HK-2 (cell line): ENCODE measurements around the gene MON2.

ENCODE experiments used
- DNase-seq: peaks from one replicate; pipeline ENCODE4 v3.0.0-alpha.2; 2018; ENCODE audit not compliant: unreplicated experiment

The MON2 gene

GRCh38 chr12:62605981-62606380 lies 139.4 kb downstream of the MON2 start:
- no peak for DNase-seq

GRCh38 chr12:62606654-62607053 lies 140.0 kb downstream of the MON2 start:
- no peak for DNase-seq

- no peak for DNase-seq
Observed at GRCh38 chr12:62613081-62613480, 146.5 kb downstream of the MON2 start.

DNA sequence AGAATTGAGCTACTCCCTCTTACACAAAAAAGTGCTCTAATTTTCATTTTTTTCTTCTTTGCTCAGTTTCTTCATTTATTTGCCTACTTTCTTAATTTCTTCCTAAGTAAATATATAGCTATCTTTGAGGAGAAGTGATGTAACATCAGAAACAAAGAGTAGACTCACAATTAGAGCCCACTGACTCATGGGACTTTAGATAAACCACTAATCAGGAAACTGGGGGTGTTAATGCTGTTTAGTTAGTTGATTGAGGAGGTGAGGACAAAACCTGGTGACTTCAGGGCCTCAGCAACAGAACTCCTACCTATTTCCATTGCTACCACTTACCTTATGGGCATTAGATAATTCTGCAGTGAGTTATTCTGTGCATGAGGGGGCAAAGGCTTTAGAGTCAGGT lies 151.7 kb downstream of the MON2 start:
- DNase-seq, result no peak

DNA sequence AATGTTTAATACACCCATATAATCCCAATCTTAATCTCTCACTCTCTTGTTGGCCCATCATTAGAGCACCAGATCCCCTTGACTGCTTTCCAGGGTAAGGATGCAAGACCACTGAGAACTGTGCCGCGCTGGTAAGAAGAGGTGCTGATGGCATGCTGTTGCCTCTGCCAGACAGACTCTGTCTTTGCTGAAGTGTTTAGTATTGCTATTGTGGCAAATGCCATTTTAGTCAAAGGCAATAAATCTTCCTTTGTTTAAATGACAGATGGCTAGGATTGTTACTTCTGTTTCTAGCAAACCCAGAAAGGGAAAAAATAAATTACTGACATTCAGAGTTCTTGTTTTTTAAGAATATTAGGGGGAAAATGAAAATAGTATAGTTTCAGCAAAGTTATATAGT lies 152.3 kb downstream of the MON2 start:
- DNase-seq, result no peak

DNA sequence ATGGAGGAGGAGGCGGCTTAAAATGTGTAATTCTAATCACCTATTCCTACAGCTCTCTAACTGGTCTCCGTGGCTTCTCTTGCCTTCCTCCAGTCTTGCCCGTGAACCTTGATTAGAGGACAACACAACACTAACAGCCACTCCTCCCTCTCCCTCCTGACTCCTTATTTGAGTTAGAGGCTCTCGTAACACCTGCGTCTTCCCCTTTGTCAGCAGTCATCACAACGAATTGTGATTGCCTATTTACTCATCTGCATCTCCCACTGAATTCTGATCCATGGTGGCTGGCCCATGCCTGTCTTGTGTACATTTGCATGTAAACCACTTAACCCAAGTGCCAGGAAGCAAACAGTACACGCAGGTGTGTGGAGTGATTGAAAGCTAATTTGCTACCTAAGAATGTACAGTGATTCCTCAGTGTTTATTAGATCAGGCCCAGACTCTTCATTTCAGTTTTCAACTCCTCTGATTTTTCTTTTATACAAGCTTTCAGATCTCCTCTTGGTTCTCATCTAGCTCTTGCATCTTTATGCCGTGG lies 154.5 kb downstream of the MON2 start:
- no peak for DNase-seq

- no peak for DNase-seq
Observed at GRCh38 chr12:62622177-62622576, 155.6 kb downstream of the MON2 start.

DNA sequence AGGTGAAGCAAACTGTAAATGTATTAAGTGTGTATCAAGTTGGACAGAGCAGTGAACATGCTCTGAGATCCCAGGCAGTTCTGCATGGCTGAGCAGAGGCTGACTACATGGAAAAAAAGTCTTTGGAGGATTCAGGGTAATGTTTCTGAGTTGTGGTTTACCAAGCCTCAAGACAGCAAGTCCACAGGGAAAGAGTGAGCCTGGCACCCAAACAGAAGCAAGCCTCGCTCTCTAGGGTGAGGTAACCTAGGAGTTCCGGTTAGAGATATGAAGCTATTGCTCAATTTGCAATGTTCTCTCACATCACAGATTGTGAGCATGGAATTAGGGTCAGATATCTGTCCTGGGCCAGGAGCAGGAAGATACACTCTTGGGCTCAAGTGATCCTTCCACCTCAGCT lies 158.6 kb downstream of the MON2 start:
- DNase-seq, result peak; percentile 67

DNA sequence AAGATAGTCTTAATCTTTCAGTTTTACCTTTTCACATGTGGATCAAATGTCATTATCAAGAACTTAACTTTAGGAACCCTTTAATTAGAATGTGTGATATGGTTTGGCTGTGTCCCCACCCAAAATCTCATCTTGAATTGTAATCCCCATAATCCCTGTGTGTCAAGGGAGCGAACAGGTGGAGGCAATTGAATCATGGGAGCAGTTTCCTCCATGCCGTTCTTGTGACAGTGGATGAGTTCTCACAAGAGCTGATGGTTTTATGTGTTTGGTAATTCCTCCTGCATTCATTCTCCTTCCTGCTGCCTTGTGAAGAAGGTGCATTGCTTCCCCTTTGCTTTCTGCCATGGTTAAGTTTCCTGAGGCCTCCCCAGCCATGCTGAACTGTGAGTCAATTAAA lies 160.6 kb downstream of the MON2 start:
- no peak for DNase-seq

DNA sequence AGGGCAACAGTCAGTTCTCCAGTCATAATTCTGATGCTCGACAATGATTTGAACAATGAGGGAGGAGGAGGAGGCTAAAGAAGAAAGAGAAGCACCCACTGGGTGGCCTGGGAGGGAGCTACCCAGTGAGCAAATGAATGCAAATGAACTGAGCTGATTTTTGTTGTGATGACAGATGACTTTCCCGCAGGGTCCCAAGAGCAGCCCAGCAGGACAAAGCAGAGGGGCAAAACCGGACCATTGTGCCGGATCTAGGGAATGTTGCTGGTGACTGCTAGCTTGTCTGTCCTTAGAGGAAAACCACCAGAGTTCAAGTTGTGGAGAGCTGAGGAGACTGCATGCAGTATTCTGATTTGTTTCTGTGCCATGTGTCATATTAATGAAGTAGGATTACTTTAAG lies 162.8 kb downstream of the MON2 start:
- no peak for DNase-seq

GRCh38 chr12:62629971-62630739 lies 163.5 kb downstream of the MON2 start:
- no peak for DNase-seq

DNA sequence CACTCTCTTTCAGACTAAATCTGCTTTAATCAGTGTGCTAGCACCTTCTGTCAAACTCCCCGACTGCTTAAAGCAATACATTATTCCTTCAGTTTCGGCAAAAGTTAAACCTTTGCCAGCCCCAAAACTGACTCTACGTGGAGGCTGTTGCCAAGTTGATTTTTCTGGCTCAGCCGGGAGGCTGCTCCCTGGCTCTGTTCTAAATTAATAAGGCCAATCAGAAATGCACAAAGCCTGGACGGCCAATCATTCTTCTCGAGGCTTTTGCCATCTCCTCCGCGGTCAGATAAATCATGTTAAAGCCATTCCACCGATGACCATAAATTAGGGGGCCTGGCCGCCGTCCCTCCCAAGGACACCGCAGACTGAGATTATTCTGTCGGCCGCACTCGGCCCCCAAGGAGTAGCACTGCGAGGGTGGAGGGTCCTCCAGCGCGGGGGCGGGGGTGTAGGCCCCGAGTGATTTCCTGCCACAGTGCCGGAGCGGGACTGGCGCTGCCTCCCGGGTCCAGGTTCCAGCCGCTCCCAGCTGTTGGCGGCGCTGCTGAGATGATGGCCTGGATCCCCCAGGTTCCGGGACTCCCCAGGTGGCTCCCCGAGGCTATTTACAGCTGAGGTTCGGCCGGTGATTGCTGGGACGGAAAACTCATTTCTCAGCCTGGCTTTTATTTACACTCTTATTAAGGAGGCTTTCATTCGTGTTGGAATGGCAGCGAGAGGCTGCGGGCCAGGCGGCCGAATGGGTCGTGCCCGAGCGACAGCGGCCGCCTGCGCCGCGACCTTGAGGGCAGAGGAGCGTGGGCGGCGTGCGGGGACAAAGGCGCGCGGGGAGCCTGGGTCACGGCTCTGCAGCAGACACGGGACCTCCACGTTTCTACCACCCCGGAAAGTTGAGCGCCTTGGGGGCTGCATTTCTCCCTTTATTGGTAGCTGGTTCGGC lies 165.1 kb downstream of the MON2 start:
- DNase-seq, result peak; percentile 43

DNA sequence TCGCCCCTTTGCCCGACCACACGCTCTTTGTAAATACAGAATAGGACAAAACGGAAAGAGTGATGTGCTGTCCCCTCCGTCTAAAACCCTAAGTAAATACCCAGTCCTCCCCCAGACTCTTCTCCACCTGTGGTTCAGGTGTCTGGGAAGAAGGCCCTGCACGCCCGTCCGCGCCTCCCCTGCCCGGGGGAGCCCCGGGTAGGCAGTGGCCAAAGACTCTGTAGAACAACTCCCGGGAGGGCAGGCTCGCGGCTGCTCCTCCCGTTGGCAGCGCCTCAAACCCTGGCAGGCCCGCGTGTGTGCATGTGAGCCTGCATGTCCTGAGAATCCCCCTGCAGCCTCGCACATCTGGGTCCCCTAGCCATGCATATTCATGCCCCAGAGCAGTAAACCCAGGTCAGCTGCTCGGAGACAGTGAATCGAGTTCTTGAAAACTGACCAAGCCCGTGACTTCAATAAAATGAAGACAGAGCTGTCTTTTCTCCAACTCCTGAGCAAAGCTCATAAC lies 165.8 kb downstream of the MON2 start:
- DNase-seq, result peak; percentile 17

GRCh38 chr12:62635649-62636048 lies 169.0 kb downstream of the MON2 start:
- DNase-seq, result no peak

DNA sequence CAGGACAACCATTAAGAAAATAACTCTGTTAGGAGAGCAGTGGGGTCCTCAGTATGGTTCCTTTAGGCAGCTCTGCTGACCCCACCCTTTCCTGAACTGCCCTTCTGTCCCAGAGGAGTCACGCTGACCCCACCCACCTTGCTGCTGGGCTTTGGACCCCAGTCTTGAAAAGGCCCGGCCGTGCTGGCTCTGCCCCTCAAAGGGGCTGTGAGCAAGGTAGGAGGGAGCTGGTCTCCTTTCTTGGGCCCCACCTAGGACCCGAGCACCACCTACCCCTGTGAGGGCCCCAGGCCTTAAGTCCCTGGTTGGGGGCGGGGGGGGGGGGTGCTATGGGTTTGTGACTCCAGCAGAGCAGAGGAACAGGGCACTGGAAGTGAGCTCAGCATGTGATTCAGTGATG lies 171.1 kb downstream of the MON2 start:
- DNase-seq, result no peak

DNA sequence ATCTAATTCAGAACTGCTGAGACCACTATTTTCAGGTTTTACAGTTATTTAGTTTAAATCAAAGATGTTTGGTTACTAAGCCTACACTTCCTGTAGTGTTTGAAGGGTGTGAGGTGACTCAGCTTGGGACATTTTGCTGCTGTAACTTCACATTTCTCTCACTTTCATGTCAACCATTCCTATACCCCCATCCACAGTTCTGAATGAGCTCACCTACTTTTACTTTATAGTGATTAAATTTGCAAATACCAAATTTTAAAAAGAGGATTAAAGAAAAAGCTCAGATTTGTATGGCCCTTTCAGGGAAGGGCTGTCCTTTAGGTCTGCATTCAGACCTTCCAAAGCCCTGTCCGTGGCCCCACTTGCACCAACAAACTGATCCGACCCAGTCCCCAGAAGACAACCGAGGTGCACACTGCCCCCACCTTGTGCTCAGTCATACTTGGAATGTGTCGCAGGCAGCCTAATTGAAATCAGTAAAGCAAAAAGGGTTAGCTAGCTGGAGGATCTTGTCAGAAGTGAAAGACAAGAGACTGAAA lies 174.4 kb downstream of the MON2 start:
- peak; percentile 13 for DNase-seq

DNA sequence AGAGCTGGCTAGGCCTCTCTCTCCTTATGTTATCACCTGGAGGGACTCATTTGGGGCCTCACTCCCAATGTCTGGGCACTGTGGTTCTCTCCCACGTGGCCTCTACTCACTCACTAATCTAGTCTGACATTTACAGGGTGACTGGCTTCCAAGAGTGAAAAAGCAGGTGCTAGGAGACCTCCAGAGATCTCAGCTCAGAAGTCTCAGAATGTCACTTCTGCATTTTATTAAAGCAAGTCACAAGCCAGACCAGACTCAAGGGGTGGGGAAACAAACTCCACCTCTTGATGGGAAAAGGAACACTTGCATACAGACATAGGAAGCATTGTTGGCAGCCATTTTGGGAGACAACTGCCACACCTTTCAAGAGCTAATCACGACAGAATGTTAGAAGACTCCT lies 175.9 kb downstream of the MON2 start:
- DNase-seq, result no peak

GRCh38 chr12:62643486-62643885 lies 176.9 kb downstream of the MON2 start:
- DNase-seq, result no peak

GRCh38 chr12:62646566-62646965 lies 179.9 kb downstream of the MON2 start:
- no peak for DNase-seq

DNA sequence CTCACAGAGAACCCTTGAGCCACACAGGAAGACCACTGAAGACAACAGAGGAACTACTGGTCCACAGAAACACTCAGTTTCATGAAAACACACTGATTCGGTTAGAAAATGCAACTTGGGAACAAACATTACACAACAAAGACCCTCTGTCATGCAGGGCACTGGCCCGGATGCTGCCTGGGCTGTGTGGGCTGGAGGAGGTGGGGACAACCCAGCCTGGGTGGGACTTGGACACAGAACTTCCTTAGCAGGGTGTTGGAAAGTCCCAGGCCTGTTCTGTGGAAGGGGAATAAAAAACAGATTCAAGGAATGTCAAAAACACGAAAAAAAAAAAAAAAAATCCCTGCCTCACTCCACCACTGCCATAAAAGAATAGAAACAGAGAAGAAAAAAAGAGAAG lies 181.0 kb downstream of the MON2 start:
- no peak for DNase-seq

DNA sequence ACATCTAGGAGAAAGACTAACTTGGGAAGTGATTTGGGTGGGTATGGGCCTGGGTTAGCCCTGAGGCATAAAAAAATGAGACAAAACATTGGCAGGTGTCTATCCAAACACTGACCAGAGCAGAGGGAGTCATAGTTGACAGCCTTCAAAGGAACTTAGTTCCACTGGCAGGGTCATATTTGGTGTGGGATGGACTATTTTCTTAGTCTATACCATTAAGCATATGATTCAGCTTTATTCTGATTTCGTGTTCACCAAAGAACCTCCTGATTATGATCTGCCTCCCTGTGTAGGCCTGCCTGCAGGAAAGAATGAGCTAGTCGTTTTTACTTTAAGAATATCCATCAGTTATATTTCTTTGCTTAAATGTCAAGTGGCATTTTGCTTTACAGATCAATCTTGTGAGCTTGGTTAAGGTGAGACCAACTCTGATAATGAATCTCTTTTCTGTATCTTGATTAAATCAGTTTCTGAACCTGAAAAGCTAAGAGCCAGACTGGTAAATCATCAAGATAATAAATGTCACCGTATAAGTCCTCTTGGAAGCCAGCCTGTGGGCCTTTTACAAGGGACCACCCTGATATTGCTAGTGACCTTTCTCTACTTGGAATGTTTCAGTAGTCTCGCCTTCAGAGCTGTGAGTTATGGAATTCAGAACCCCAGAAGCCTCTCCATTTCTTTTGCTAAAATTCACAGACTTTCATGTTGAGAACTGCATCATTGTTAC lies 182.9 kb downstream of the MON2 start:
- DNase-seq, result no peak
